Keratinocyte (primary cell): Measurements from ENCODE around the gene WDR12. TPM values are rescaled to one million over a fixed set of nuclear protein-coding genes. Genes with fewer than 3 reads are reported as not detected.

Source experiments
- DNase-seq: peaks from one replicate; pipeline ENCODE4 v3.0.0-alpha.2; 2011; ENCODE audit warnings: low read depth, missing footprints, low spot score
- FAIRE-seq: peaks from 2 replicates; lab custom pipeline; 2011; peaks lifted over from hg19 to GRCh38; lab: Jason Lieb, UNC
- H2AFZ ChIP-seq: 2 replicates; pipeline ENCODE4 v1.6.0; 2012; ENCODE audit warnings: low read length, control low read depth, inconsistent platforms; ENCODE audit not compliant: control insufficient read depth
- H3K27ac ChIP-seq: 2 replicates; pipeline ENCODE4 v1.5.1; 2011; ENCODE audit warnings: low read length; ENCODE audit not compliant: control insufficient read depth, insufficient read depth
- H3K27me3 ChIP-seq: 3 replicates; pipeline ENCODE4 v1.6.0; 2011; ENCODE audit warnings: low read length; ENCODE audit not compliant: control insufficient read depth, insufficient read depth; ENCODE audit errors: extremely low read depth
- H3K36me3 ChIP-seq, 2 experiments: 2 replicates in 1 of 2; 3 replicates in 1 of 2; pipeline ENCODE4 v1.5.1; 2011; ENCODE audit warnings: low read length in 2 of 2, mild to moderate bottlenecking in 1 of 2; ENCODE audit not compliant: control insufficient read depth in 2 of 2, insufficient read depth in 2 of 2; ENCODE audit errors: extremely low read depth in 1 of 2
- H3K4me1 ChIP-seq: 3 replicates; pipeline ENCODE4 v1.5.1; 2011; ENCODE audit warnings: low read length; ENCODE audit not compliant: control insufficient read depth, insufficient read depth; ENCODE audit errors: extremely low read depth
- H3K4me2 ChIP-seq: 3 replicates; pipeline ENCODE4 v1.6.0; 2011; ENCODE audit warnings: low read depth, low read length; ENCODE audit not compliant: control insufficient read depth, insufficient read depth; ENCODE audit errors: extremely low read depth
- H3K4me3 ChIP-seq, 3 experiments: fragments of 200-600 bp in 1 of 3; sonication (generic) in 1 of 3; 2 replicates in 2 of 3; 3 replicates in 1 of 3; pipeline ENCODE4 v1.5.1; 2011 to 2016; ENCODE audit warnings: low read length in 3 of 3, mild to moderate bottlenecking in 3 of 3, control low read depth in 2 of 3, inconsistent platforms in 1 of 3, low read depth in 1 of 3, mixed read lengths in 1 of 3, mixed run types in 1 of 3, moderate library complexity in 1 of 3; ENCODE audit not compliant: control insufficient read depth in 2 of 3, insufficient read depth in 2 of 3; ENCODE audit errors: extremely low read depth in 1 of 3
- H3K79me2 ChIP-seq: 2 replicates; pipeline ENCODE4 v1.6.0; 2012; ENCODE audit warnings: low read length; ENCODE audit not compliant: control insufficient read depth, insufficient read depth
- H3K9ac ChIP-seq: 3 replicates; pipeline ENCODE4 v1.6.0; 2011; ENCODE audit warnings: low read length; ENCODE audit not compliant: control insufficient read depth, insufficient read depth; ENCODE audit errors: extremely low read depth
- H3K9me1 ChIP-seq: 3 replicates; pipeline ENCODE4 v1.6.0; 2011; ENCODE audit warnings: low read length; ENCODE audit not compliant: control insufficient read depth, insufficient read depth; ENCODE audit errors: extremely low read depth
- H3K9me3 ChIP-seq: 2 replicates; pipeline ENCODE4 v1.5.1; 2012; ENCODE audit warnings: low read depth, low read length; ENCODE audit not compliant: control insufficient read depth
- H4K20me1 ChIP-seq: 3 replicates; pipeline ENCODE4 v1.6.0; 2011; ENCODE audit warnings: low read length; ENCODE audit not compliant: control insufficient read depth, insufficient read depth; ENCODE audit errors: extremely low read depth
- CTCF ChIP-seq, 3 experiments: IDR thresholded peaks in 1 of 3; conservative IDR thresholded peaks in 1 of 3; optimal IDR thresholded peaks in 1 of 3; 2 replicates in 2 of 3; 3 replicates in 1 of 3; pipeline versions ENCODE3 to v1.5.1; 2011; ENCODE audit warnings: low read length in 3 of 3, mild to moderate bottlenecking in 3 of 3, moderate library complexity in 2 of 3, control low read depth in 1 of 3, inconsistent platforms in 1 of 3; ENCODE audit not compliant: insufficient read depth in 2 of 3; ENCODE audit errors: extremely low read depth in 1 of 3
- EZH2 ChIP-seq: IDR thresholded peaks from one replicate; pipeline ENCODE4 v1.6.1; 2012; ENCODE audit warnings: inconsistent platforms, mild to moderate bottlenecking, low read length, moderate library complexity
- dilution Hi-C: fragments of 300-500 bp; cut with MboI; formaldehyde crosslinking; loops from one replicate; pipeline ENCODE4 v1.7.0; 2020; ENCODE audit warnings: low sequenced_read_pairs; ENCODE audit not compliant: extremely low pct_ligation_motif_present
- polyA plus RNA-seq, 5 experiments: library from polyadenylated mRNA; depleted of rRNA in 3 of 5; stranded (reverse) in 3 of 5; stranded (forward) in 1 of 5; unstranded in 1 of 5; fragments of >200 nt; gene quantifications; 1 replicate in 1 of 5; 2 replicates in 3 of 5; 3 replicates in 1 of 5; pipeline versions ENCODE4 v1.2.1 to v1.2.3, GENCODE V29; 2011 to 2012; ENCODE audit warnings: missing spikeins in 2 of 5, low read depth in 1 of 5, low replicate concordance in 1 of 5

The WDR12 gene
- polyA plus RNA-seq, 1 donor (not counting 4 experiments of a cell fraction or from before 2014, with no cell fraction given) = 109 TPM

- H3K4me3 ChIP-seq = peak within 1 kb of the TSS; percentile 78 to 88 (median 82)
- peak within 1 kb of the TSS; percentile 97 for H3K4me2 ChIP-seq
- H2AFZ ChIP-seq = peak within 1 kb of the TSS; percentile 97
- H3K9me1 ChIP-seq = peaks cover 2% of the 10 kb centered on the region
- no peaks in the 10 kb centered on the region for H3K79me2 ChIP-seq
- no peak for TF ChIP-seq EZH2
- TF ChIP-seq CTCF (optimal IDR thresholded peaks at IDR 0.05 in 1 of 3, IDR thresholded peaks at IDR 0.05 in 1 of 3, conservative IDR thresholded peaks at IDR 0.05 in 1 of 3; ENCODE audit: extremely low read depth in 1 of 3, insufficient read depth in 2 of 3, low read length in 3 of 3) = peak in 1 of 3 experiments; percentile 13
- dilution Hi-C loops = no loop called here
- no peaks in the 10 kb centered on the region for H3K9me3 ChIP-seq
- no peaks in the 10 kb centered on the region for H3K27me3 ChIP-seq
- peaks cover 5% of the 10 kb centered on the region for H3K4me1 ChIP-seq
- DNase-seq (no peak), FAIRE-seq (no peak)
- H3K9ac ChIP-seq = peak within 1 kb of the TSS; percentile 81
- no peaks in the 10 kb centered on the region for H4K20me1 ChIP-seq
- peak within 1 kb of the TSS; percentile 56 for H3K27ac ChIP-seq
- H3K36me3 ChIP-seq = no peaks in the 10 kb centered on the region
Measured at GRCh38 chr2:202871300-202872141, 40.0 kb downstream of the WDR12 start, which contains the start of gene ICA1L. TSS of gene ICA1L (minus strand) at chr2:202871766. CDS start at chr2:202829009, 42,757 bp downstream.

GRCh38 chr2:202870431-202871299 lies 40.8 kb downstream of the WDR12 start:
- no peaks in the 10 kb centered on the region for H3K9me1 ChIP-seq
- TF ChIP-seq EZH2 (no peak), CTCF (optimal IDR thresholded peaks at IDR 0.05 in 1 of 3, IDR thresholded peaks at IDR 0.05 in 1 of 3, conservative IDR thresholded peaks at IDR 0.05 in 1 of 3; ENCODE audit: extremely low read depth in 1 of 3, insufficient read depth in 2 of 3, low read length in 3 of 3) (peak; percentile 38 to 75 (median 63))
- H3K36me3 ChIP-seq = no peaks in the 10 kb centered on the region
- H3K27ac ChIP-seq = peak overlapping the region; percentile 56
- H3K4me1 ChIP-seq = peaks cover 5% of the 10 kb centered on the region
- peak overlapping the region; percentile 78 to 88 (median 82) for H3K4me3 ChIP-seq
- no peaks in the 10 kb centered on the region for H3K27me3 ChIP-seq
- H3K9ac ChIP-seq = peak overlapping the region; percentile 81
- no peaks in the 10 kb centered on the region for H3K9me3 ChIP-seq
- dilution Hi-C loops = no loop called here
- peak overlapping the region; percentile 97 for H2AFZ ChIP-seq
- H3K4me2 ChIP-seq = peak overlapping the region; percentile 97
- H4K20me1 ChIP-seq = no peaks in the 10 kb centered on the region
- no peaks in the 10 kb centered on the region for H3K79me2 ChIP-seq
- DNase-seq (no peak), FAIRE-seq (peak; percentile 62)
